ENCODE measurements around the gene MAD1L1.
A peak's percentile ranks its signal among the peaks of the same experiment; 100 is the strongest.

Gene MAD1L1

GRCh38 chr7:1969459-1970284 is 263.1 kb downstream of the MAD1L1 start:
- DNase-seq (ENCODE audit: low spot score) = peak; percentile 28

- DNase-seq (ENCODE audit: low spot score) = no peak
These were observed 264.2 kb downstream of the MAD1L1 start for GRCh38 chr7:1968397-1969111.

GRCh38 chr7:1967512-1968396 is 265.0 kb downstream of the MAD1L1 start:
- no peak for DNase-seq (ENCODE audit: low spot score)

GRCh38 chr7:1966631-1967200 is 266.0 kb downstream of the MAD1L1 start:
- no peak for DNase-seq (ENCODE audit: low spot score)

- no peak for DNase-seq (ENCODE audit: low spot score)
These were observed 267.0 kb downstream of the MAD1L1 start for GRCh38 chr7:1965579-1966294.

GRCh38 chr7:1964913-1965578 is 267.7 kb downstream of the MAD1L1 start:
- DNase-seq (ENCODE audit: low spot score) = no peak

GRCh38 chr7:1964211-1964912 is 268.4 kb downstream of the MAD1L1 start:
- no peak for DNase-seq (ENCODE audit: low spot score)

GRCh38 chr7:1963575-1963974 is 269.2 kb downstream of the MAD1L1 start:
- no peak for DNase-seq (ENCODE audit: low spot score)

- no peak for DNase-seq (ENCODE audit: low spot score)
These were observed 271.0 kb downstream of the MAD1L1 start for GRCh38 chr7:1961701-1962276.

- DNase-seq (ENCODE audit: low spot score) = no peak
These were observed 273.4 kb downstream of the MAD1L1 start for GRCh38 chr7:1959305-1959704.

GRCh38 chr7:1957471-1958225 is 275.1 kb downstream of the MAD1L1 start:
- no peak for DNase-seq (ENCODE audit: low spot score)

- DNase-seq (ENCODE audit: low spot score) = no peak
These were observed 275.9 kb downstream of the MAD1L1 start for GRCh38 chr7:1956611-1957470.

GRCh38 chr7:1956141-1956540 is 276.6 kb downstream of the MAD1L1 start:
- no peak for DNase-seq (ENCODE audit: low spot score)

GRCh38 chr7:1954366-1955004 is 278.3 kb downstream of the MAD1L1 start:
- no peak for DNase-seq (ENCODE audit: low spot score)

GRCh38 chr7:1953199-1954190 is 279.2 kb downstream of the MAD1L1 start:
- no peak for DNase-seq (ENCODE audit: low spot score)

- DNase-seq (ENCODE audit: low spot score) = no peak
These were observed 280.0 kb downstream of the MAD1L1 start for GRCh38 chr7:1952781-1953180.
